ENCODE measurements around the gene RPS4Y1.

DNA sequence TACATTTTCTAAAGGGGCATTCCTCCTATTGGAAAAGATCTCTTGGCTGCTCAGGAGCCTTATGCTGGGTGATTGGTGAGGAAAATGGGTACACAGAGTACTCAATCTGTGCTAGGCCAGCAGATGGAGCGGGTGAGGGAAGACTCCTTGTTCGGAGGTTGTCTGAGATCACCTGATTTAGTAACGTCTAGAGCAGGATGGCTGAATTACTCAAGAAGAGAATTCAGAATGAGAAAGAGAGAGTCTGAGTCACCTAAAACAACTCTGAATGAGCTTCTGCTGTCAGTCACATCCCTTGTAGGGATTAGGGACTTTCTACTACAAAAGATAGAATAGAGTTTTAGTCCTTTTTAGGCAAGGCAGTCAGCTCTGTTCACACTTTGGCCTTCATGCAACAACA, 46.6 kb downstream of the RPS4Y1 start:
- TF ChIP-seq BHLHE40 (IDR thresholded peaks at IDR 0.05; ENCODE audit: borderline replicate concordance) = no peak
- TF ChIP-seq, protein P1, sequence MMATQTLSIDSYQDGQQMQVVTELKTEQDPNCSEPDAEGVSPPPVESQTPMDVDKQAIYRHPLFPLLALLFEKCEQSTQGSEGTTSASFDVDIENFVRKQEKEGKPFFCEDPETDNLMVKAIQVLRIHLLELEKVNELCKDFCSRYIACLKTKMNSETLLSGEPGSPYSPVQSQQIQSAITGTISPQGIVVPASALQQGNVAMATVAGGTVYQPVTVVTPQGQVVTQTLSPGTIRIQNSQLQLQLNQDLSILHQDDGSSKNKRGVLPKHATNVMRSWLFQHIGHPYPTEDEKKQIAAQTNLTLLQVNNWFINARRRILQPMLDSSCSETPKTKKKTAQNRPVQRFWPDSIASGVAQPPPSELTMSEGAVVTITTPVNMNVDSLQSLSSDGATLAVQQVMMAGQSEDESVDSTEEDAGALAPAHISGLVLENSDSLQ (IDR thresholded peaks at IDR 0.05) = no peak
- TF ChIP-seq FOXA1 (IDR thresholded peaks at IDR 0.05) = no peak
- TF ChIP-seq FOXM1 (IDR thresholded peaks at IDR 0.05; ENCODE audit: borderline replicate concordance) = no peak
- no peak for TF ChIP-seq SP1 (IDR thresholded peaks at IDR 0.05)
- TF ChIP-seq HDGF (IDR thresholded peaks at IDR 0.05; ENCODE audit: borderline replicate concordance) = no peak
- TF ChIP-seq ARNT (IDR thresholded peaks at IDR 0.05) = no peak
